Tongue (tissue), 2 donors: ENCODE data around the gene AP5B1. TPM values are rescaled to one million over a fixed set of nuclear protein-coding genes. Genes with fewer than 3 reads are reported as not detected.

Experiments
- DNase-seq: peaks from one replicate; pipeline ENCODE4 v3.0.0-alpha.2; 2015
- total RNA-seq: library from RNA; depleted of rRNA; stranded (reverse); fragments of >200 nt; gene quantifications from one replicate; pipeline ENCODE4 v1.2.3, GENCODE V29; 2014

Gene AP5B1, protein sequence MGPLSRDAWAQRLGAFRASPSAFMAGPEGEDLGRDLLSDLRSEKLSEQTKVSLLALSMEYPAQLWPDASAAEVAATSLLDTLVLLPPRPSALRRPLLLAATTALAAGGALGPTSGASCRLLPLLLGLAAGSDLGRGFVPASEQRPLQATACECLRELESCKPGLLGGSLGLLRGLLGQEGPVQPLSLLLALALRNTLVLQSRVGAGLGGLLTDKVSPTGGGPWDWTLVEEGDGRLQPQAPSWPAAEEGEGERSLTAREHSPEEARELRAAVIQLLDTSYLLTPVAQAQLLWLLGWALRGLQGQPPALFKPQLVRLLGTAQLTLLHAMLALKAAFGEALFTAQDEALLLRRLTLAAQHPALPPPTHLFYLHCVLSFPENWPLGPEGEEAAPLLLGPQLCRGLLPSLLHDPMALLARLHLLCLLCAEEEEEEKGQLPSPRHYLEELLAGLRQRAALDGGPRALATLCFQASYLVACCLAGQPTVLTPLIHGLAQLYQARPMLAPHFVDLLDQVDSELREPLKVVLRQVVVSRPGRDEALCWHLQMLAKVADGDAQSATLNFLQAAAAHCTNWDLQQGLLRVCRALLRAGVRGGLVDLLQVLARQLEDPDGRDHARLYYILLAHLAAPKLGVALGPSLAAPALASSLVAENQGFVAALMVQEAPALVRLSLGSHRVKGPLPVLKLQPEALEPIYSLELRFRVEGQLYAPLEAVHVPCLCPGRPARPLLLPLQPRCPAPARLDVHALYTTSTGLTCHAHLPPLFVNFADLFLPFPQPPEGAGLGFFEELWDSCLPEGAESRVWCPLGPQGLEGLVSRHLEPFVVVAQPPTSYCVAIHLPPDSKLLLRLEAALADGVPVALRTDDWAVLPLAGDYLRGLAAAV
- 4.6 TPM for total RNA-seq

DNA sequence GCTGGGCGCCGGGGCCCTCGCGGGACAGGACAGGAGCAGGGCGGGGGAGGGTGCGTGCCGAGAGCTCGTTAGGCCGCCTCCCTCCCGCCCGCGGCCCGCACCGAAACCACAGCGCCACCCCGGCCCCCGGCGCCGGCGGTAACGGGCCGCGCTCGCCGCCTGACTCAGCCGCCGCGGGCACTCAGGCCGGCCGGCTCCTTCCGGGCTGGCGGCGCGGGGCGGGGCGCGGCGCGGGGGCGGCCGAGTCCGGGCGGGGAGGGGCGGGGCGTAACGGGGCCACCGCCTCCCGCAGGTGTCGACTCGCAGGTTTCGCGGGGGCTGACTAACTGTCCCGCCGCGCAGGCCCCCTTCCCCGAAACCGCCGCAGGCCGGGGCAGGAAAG is at the start of gene AP5B1:
AP5B1 (minus strand) TSS at position 207 of the 382 bp plus-strand sequence. CDS start 385 bp downstream, outside the sequence.
- DNase-seq = peak; percentile 53

DNA sequence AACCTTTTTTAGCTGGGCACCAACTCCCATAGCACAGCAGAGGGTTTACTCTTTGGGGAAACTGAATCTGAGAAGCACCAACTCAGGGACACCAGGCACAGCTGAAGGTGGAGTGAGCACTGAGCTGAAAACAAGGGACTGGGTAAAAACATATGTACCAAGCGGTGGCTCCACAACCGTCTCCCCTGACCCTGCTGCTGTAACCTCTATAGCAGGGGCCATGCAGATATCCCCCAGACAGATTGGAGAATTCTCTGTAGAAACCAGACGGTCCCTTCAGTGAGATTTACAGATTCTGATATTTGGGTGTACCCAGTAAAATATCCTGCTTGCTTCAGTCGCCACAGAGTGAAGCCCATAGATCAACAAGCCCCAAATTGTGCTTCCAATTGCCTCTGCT is 48.7 kb upstream of the AP5B1 start:
- no peak for DNase-seq

DNA sequence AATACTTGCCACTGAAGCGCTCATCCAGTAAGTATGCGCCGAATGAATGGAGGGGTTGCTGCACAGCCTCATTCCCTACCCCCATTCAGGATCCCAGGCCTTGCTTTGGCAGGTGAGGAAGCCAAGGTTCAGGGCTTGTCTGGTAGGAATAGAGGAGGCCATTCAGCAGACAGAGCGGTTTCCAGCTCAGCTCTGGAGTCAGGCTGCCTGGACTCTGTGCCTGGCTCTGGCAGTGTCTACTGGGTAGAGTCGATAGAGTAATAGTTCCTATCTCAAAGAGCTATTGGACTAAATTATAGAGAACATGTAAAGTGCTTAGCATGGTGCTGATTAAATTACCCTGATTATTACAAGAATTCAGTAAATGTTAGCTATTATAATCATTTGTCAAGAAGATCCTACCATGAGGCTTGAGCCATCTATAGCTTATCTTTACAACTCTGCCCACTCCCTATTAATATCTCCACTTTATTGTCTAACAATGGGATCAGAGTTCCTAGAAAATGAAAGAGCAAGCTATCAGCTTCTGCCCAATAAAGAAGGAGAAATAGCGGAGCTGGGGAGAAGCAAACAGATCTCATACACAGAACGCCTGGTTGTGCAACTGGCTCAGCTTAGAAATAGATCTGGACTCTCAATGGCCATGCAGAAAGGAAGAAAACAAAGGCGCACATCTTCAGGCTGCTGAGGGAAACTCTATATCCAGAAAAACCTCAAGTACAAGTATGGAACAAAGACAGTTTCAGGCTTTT is 46.4 kb upstream of the AP5B1 start:
- DNase-seq = no peak

DNA sequence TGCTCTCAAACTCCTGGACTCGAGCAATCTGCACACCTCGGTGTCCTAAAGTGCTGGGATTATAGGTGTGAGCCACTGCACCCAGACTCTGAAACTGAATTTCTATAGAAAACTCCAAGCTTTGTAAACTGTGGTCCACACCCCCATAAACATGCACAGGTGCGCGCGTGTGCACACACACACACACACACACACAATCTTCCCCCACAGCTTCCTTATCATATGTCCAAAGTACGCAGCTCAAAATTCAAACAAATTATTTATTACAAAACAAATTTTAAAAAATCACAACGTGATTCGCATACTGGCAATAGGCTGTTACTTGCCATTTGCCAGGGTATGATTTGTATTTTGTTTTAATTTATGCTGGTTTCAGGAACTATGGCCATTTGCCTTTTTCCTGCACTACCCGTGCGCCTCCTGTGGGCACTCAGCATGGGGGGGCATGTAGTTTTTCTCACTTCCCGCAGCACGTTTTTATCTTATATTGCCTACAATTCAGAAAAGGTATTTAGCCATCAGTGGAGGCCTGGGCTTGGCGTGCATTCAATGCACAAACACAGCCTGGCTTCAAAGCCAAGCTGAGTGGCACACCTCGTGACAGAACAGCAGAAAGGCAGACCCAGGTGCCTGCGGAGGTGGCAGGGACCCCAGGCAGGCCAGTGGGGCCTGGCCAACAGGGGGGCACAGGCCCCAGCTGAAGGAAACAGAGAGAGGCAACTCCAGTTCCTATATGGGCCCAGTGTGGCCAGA is 42.2 kb upstream of the AP5B1 start:
- DNase-seq = no peak

DNA sequence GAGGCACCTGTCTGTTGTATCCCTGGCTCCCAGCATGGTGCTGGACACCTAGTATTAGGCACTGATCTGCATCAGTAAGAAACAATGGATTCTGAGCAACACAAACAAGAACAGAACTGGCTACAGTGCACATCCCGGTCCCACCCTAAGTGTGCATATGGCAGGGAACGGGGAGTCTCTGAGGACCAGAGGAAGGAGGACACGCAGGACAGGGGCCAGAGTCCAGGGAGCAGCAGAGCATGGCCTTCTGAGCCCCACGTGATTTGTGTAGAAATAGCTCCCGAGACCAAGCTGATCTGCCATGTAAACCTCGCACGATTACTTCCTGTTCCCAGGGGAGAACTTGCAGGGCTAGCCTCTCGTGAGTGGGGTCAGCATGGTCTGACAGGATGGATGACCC is 40.3 kb upstream of the AP5B1 start:
- DNase-seq = no peak

DNA sequence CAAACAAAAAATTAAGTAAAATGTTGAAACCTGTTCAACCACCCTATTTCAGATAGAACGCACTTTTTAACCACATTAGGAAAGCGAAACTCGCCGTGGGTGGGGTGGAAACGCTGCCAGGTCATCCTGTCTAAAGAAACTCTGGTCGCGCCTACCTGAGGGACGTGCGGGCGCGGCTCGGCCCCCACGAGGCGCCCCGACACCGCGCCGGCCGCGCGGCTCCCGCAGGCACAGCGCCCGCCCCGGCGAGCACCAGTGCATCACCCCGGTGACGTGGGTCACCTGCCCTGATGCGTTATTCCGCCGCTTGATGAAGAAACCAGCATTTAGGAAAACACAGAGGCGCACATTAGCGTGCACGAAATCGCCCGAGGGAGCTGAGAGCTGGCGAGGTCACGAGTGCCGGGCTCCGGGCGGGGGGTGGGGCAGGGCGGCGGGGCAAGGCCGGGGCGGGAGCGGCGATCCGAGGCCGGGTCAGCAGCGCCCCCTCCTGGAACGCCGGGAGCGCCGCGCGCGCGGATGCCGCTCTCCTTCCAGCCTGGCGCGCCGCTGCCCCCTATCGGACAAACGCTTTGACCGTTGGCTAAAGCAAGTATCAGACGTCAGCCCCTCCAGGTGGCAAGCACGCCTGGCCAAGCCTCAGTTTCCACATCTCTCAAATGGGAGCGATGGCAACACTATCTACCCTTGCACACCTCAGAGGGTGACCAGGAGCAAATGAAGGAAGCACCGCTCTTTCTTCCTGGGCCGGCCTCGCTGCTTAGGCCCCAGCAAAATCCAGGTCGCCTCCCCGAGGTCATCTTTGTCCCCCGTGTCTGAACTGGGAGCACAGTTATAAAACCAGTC is 37.3 kb upstream of the AP5B1 start:
- DNase-seq = peak; percentile 95

DNA sequence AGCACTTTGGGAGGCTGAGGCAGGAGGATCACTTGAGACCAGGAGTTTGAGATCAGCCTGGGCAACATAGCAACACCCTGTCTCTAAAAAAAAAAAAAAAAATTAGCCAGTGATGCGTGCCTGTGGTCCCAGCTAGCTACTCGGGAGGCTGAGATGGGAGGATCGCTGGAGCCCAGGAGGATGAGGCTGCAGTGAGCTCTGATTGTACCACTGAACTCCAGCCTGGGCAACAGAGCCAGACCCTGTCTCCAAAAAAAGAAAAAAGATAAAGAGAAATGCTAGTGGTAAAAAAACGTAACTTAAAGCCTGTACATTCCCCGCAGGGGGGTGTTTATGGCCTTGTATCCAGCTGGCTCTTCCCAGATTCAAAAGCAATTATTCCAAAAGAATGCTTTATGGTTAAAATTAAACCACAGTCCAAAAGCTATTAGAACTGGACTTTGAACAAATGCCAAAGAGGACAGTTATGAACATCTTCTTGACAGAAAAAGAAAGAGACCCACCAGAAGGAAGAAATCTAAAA is 36.6 kb upstream of the AP5B1 start:
- DNase-seq = no peak

DNA sequence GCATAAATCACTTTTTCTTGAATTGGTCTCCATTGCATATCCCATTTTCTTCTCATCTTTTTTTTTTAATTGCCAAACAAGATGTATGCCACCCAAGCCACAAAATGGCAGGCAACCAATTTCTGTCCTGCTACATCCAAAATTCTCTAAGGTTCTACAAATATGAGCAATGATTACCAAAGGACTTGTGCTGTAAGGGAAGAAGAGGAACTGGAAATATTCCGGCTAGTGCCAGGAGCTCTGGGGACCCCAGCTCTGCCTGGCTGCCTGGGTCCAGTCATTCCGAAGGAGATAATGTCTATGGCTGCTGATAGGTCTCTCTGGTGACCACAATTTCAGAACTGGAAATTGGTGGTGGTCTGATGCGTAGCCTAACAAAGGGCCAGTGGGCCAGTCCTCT is 35.9 kb upstream of the AP5B1 start:
- DNase-seq = no peak

DNA sequence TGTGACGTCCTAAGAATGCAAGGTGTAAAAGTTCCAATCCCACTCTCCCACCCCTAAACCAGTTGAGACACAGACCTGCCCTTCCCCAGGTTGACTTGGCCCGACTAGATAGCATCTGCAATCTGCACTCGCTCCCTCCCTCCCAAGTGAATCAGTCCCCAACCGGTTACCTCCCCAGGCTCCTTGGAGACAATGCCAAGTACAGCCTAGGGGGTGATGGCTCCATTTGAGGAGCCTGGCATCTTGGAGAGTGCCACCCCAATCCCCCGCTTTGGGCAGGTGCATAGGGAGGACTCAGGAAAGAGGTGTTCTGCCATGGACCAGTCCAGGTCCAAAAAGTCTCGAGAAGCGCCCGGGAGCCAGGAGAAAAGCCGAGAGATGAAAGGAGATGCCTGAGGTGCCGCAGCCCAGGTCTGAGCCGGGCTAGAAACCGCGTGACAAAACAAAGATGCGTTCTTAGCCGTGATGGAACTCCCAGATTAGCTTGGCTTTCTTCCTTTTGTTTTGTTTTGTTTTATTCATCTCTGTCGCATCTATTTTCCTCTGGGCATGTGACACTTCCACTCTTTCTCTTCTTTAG is 34.3 kb upstream of the AP5B1 start:
- DNase-seq = no peak

DNA sequence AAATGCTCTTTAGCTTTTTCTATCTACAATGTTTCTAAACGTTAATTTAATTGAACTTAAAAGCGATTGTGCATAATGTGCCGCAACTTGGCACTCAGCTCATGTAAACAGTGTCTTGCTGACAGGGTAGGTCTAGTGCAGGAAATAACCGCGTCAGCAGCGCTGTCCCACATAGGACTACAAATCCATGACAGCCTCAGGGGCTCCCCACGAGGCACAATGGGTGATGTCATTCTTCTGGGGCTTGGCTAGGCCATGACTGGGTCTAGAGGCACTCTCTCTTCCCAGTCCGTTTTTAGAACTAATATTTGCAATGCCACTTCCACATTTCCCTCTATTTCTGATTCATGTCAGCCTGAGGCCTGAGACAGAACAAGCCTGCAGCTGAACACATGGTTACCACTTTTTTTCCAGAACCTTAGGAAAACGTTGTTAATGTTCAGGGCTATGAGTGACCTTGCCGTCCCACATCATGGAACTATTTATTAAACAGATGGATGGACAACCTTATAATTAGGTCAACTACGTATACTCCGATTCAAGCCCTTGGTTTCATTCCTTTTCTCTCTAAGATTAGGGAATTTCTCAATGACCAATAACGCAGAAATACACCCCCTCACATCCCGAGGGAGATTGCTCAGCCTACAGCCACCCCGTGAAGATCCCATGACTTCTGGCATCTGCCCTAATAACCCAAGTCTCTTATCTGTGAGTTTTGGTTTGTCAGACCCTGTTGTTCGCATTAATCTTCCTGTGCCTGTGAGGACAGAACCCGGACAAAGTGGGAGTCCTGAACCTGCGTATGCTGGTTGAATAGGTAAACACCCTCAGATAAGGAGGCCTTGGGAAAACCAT is 33.6 kb upstream of the AP5B1 start:
- DNase-seq = peak; percentile 17

DNA sequence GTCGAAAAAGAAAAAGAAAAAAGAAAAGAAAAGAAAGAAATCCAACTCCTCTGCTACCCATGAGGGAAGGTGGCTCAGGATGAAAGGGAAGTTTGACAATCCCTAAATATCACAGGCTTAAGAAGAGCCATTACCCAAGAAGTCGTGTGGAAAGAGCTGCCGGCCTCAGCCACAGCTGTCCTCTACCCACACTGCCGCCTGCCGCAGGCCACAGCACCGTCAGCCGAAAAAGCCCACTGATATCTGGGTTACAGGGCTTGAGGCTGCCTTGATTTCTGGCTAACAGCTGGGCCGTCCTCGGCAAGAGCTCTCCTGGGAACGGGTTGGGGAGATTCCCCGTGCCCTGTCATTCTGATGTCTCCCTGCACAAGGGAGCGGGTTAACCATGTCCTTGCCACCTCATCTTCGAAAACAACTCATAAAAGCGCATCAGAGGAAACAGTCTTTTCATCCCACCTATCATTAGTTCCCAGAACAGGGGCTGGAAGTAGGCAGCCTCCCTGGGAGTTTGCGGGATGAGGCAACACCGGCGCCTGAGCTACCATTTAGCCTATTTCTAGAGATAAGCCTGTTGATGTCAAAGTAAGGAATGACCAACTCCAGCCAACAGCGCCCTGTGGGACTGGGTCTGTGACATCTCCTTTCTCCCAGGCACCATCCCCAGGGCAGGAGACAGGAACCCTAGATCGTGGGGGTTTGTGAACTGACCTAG is 31.1 kb upstream of the AP5B1 start:
- no peak for DNase-seq

DNA sequence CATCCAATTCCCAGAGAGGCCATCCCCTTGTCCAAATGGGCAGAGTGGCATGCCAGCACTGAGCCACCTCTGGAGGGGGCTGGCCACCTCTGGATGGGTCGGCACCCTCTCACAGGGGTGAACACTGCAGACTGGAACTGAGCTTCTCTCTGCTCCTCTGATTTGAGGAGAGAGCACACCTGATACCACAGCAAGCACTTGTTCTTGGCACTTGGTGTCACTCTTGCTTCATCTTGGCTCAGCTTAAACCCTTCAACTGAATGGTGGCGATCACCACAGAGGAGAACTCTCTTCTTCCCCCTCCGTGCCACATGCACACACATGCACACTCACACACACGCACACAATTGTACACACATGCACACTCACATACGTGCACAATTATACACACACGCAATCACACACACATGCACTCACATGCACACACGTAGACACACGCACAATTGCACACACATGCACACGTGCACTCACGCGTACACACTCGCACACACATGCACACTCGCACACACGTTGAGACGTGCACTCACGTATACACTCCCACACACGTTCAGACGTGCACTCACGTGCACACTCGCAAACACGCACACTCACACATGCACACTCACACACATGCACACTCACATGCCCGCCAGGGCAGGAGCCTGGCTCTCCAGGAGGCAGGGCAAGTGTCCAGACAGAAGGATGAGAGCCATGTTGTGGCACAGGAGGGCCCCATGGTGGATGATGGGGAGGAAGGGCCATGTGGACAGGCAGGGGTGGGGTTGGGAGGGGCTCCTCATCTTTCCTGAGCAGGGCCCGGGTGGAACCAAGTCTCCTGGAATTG is 29.5 kb upstream of the AP5B1 start:
- DNase-seq = no peak

DNA sequence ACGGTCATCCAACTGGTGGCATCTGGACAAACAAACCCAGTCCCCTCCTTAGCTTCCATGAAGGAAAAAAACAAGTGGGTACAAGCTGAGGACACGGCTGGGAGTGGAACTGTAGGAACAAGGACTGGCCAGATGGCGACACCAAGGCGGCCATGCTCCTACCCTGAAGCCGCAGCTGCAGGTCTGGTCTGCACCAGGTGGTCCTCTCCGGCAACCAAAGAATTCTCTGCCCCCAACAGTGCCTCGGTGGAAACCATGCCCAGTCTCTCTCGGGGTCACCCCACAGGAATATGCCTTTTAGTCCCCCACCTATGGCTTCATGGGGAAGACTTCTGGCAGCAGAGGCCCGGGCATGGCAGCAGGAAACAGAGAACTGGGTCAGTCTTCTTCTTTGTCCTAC is 28.7 kb upstream of the AP5B1 start:
- DNase-seq = no peak

DNA sequence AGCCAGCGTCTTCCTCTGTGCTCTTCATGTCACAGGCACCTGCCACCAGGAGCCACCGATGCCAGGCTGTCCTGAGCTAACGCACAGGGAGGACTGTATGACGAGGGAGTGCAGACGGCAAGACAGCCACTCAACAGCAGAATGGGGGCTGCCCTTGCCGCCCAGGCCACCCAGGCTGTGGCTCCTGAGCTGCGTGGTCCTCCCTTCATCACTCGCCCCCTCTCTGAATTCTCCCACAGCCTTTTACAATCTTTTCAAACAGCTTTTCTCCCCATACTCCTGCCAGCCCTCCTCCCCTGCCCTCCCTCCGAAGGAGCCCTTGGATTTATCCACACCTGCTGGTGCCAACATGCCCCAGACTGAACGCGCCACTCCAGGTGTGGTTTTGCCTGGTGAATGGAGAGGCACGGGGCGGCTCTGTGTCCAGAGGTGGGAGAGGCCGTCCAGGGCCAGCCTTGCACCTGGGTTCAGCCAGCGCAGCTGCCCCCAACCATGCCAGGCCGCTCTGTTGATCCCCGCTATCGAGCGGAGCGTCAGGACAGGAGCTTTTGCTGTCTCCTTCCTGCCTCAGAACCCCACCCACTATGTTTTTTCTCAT is 28.1 kb upstream of the AP5B1 start:
- DNase-seq = no peak

DNA sequence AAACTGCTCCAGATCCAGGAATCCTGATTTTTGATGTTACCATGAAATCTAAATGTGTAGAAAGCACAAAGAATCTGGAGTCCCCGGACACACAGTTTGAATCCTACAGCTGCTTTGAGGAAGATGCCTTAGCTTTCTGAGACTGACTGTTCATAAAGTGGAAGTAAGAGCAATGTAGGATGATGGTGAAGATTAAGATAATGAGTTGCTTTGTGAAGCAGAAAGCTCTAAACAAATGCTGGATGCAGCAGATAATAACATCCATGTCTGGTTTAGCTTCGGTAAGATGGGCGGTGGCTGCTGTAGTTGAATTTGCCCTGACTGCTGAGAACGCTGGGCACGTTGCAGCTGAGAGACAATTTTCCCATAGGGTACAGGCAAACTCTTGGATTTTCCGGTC is 26.2 kb upstream of the AP5B1 start:
- DNase-seq = no peak

DNA sequence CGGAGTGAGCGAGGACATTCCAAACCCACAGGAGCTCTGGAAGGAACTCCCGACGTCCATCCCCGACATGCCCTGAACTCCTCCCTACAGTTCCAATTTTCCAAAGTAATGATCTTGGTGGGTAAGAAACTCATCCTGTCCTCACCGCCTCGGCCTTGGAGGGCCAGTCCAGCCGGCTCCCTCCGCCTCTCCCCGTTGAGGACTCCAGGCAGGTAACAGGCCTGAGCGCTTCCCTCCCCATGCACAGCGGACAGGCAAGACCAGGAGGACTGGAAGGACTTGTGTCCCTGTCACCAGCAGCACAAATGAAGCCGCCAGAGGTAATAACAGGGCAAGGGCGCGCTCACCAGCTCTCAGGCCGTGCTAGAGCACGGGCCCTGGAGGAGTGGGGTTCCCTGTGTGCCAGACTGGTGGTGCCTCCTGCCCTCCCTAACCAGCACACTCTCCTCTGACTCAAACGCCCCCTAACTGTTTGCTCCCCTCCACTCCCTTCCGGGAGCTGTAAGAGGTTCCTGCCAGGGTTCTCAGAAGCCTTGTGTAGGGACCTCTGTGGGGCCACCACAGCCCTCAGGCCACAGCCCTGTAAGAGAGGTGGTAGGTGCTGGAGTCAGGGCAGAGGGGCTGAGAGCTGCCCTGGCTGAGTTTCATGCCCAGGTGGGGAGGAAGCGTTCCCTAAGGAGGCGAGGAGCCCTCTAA is 23.2 kb upstream of the AP5B1 start:
- DNase-seq = no peak

DNA sequence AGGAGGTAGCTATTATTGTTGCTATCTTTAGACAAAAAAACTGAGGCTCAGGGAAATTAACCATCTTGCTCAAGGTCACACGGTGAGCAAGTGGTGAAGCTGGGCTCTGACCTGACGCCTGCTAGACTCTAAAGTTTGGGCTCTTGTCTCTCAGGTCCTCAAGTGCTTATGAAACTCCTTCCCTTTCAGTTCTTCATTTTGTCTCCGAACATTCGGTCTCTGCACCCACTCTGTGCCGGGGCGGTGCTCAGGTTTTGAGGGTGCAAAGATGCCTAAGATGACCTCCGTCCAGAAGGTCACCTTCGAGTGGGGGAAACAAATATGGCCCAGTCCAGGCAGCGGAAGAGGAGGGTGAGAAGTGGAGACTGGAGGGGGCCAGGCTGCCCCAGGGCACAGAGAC is 22.1 kb upstream of the AP5B1 start:
- DNase-seq = no peak
